Tibial nerve (tissue), 4 donors: ENCODE data around the gene SH3GL1.

Experiments
- EP300 ChIP-seq, 2 donors: sonication (generic); formaldehyde crosslinking; IDR thresholded peaks; one replicate each; pipeline ENCODE4 v1.6.1; 2017; ENCODE audit warnings: antibody characterized with exemption in 2 of 2, mild to moderate bottlenecking in 1 of 2
- TF ChIP-seq, protein P1 (sequence below), 5 experiments: fragments of 200-600 bp in 3 of 5; fragments of 450-650 bp in 2 of 5; sonication (generic) in 3 of 5; IDR thresholded peaks; one replicate each; pipeline ENCODE4 v1.5.1; 2016 to 2019; ENCODE audit warnings: antibody characterized with exemption in 5 of 5, mild to moderate bottlenecking in 3 of 5, moderate library complexity in 2 of 5

DNA sequence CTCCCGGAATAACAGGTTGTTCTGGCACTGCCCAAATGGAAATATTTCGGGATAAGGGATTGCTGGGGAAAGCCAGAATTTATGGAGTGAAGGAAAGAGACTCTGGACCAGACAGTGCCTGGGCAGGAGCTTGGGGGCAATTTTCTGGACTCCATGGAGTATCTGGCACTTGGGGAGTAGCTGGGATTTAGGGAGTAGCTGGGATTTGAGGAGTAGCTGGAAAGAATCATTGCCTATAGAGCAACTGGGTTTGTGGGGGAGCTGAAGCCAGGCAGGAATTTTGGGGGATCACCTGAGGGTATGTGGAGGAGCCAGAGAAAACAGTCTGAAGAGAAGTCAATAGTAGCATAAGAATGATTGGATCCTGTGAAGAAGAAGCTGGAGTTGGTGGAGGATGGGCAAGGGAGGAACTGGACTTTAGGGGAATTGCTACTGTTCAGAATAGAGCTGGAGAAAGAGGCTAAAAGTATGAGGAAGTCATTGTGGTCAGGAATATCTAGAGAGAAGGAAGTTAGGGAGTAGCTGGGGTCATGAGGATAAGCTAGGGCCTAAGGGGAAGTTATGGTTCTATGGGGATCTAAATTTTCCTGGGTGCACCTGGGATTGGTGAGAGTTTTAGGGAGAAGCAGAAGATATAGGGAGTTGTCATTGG is 81.2 kb downstream of the SH3GL1 start:
- no peak for TF ChIP-seq EP300 (IDR thresholded peaks at IDR 0.05)
- TF ChIP-seq, protein P1, sequence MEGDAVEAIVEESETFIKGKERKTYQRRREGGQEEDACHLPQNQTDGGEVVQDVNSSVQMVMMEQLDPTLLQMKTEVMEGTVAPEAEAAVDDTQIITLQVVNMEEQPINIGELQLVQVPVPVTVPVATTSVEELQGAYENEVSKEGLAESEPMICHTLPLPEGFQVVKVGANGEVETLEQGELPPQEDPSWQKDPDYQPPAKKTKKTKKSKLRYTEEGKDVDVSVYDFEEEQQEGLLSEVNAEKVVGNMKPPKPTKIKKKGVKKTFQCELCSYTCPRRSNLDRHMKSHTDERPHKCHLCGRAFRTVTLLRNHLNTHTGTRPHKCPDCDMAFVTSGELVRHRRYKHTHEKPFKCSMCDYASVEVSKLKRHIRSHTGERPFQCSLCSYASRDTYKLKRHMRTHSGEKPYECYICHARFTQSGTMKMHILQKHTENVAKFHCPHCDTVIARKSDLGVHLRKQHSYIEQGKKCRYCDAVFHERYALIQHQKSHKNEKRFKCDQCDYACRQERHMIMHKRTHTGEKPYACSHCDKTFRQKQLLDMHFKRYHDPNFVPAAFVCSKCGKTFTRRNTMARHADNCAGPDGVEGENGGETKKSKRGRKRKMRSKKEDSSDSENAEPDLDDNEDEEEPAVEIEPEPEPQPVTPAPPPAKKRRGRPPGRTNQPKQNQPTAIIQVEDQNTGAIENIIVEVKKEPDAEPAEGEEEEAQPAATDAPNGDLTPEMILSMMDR (IDR thresholded peaks at IDR 0.05) = no peak
